Measurements from ENCODE around the gene SLC38A7. TPM values are rescaled to one million over a fixed set of nuclear protein-coding genes. Genes with fewer than 3 reads are reported as not detected.

Gene SLC38A7
- total and polyA plus RNA-seq, 2 of the 13 experiments (the other 11 are each of a cell fraction or from before 2014, with no cell fraction given): 13.2 to 14.1 TPM

DNA sequence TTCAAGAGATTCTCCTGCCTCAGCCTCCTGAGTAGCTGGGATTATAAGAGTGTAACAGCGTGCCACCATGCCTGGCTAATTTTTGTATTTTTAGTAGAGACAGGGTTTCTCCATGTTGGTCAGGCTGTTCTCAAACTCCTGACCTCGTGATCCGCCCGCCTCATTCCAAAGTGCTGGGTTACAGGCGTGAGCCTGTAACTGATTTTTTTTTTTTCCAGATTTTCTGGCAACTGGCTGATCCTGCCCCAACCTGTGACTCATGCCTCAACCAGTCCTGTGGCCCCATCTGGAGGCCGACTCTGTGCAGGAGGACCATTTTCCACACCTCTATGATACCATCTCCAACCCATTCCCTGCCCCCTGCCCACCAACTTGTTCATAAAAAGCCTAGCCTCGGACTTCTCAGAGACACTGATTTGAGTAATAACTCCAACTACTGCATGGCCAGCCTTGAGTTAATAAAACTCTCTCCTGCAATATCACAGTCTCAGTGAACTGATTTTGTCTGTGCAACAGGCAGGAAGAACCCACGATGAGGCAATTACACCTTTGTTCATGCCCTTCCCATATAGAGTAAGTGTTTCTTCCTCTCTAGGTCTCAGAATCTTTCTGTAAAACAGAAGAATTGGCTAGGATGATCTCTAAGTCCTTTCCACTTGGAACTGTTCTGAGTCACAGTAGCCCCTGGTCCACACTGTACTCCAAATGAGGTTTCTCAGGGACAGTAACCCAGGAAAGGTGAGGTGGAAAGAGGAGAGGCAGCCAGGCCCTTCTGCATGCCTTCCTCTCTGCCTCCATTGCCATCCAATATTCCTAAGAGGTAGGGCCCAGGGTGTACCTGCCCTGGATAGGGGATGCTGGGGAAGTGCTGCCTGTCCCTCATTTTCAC lies 46.2 kb downstream of the SLC38A7 start (continued):
- peak; percentile 27; the same call in 1 of the 2 replicates for TF ChIP-seq ZNF556 (CRISPR knock-in tag; IDR thresholded peaks at IDR 0.05; ENCODE audit: borderline replicate concordance)
- TF ChIP-seq, protein P1, sequence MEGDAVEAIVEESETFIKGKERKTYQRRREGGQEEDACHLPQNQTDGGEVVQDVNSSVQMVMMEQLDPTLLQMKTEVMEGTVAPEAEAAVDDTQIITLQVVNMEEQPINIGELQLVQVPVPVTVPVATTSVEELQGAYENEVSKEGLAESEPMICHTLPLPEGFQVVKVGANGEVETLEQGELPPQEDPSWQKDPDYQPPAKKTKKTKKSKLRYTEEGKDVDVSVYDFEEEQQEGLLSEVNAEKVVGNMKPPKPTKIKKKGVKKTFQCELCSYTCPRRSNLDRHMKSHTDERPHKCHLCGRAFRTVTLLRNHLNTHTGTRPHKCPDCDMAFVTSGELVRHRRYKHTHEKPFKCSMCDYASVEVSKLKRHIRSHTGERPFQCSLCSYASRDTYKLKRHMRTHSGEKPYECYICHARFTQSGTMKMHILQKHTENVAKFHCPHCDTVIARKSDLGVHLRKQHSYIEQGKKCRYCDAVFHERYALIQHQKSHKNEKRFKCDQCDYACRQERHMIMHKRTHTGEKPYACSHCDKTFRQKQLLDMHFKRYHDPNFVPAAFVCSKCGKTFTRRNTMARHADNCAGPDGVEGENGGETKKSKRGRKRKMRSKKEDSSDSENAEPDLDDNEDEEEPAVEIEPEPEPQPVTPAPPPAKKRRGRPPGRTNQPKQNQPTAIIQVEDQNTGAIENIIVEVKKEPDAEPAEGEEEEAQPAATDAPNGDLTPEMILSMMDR (CRISPR knock-in tag; IDR thresholded peaks at IDR 0.05): peak; percentile 89
- TF ChIP-seq ZNF510 (CRISPR knock-in tag; IDR thresholded peaks at IDR 0.05; ENCODE audit: low read depth): no peak
- no peak for TF ChIP-seq U2AF2 (IDR thresholded peaks at IDR 0.05; ENCODE audit: low read depth, low read length)
- TF ChIP-seq SOX5 (CRISPR knock-in tag; IDR thresholded peaks at IDR 0.05; ENCODE audit: borderline replicate concordance): no peak
- TF ChIP-seq GFI1 (CRISPR knock-in tag; IDR thresholded peaks at IDR 0.05; ENCODE audit: borderline replicate concordance): peak; percentile 35; the same call in 1 of the 2 replicates
- 0 out of 2 replicates have a peak, but pooled peaks have one; percentile 18 for TF ChIP-seq PHF8 (CRISPR knock-in tag; IDR thresholded peaks at IDR 0.05)
- no peak for TF ChIP-seq ZNF709 (CRISPR knock-in tag; IDR thresholded peaks at IDR 0.05)
- 0 out of 2 replicates have a peak, but pooled peaks have one; percentile 36 for TF ChIP-seq MEIS2 (CRISPR knock-in tag; IDR thresholded peaks at IDR 0.05)
- TF ChIP-seq HNF4A (CRISPR knock-in tag; IDR thresholded peaks at IDR 0.05): 0 out of 2 replicates have a peak, but pooled peaks have one; percentile 8
- no peak for TF ChIP-seq FIP1L1 (IDR thresholded peaks at IDR 0.05; ENCODE audit: borderline replicate concordance, insufficient read depth, low read depth, low read length)
- peak; percentile 22; the same call in 1 of the 2 replicates for TF ChIP-seq REPIN1 (CRISPR knock-in tag; IDR thresholded peaks at IDR 0.05; ENCODE audit: borderline replicate concordance, low read depth)
- TF ChIP-seq EP300 (IDR thresholded peaks at IDR 0.05; ENCODE audit: low read depth in 2 of 2, low read length in 2 of 2): no peak
- TF ChIP-seq EP300 (CRISPR knock-in tag; IDR thresholded peaks at IDR 0.05; ENCODE audit: borderline replicate concordance): peak; percentile 6; the same call in 1 of the 2 replicates
- TF ChIP-seq ZNF570 (CRISPR knock-in tag; IDR thresholded peaks at IDR 0.05; ENCODE audit: borderline replicate concordance): no peak
- 0 out of 2 replicates have a peak, but pooled peaks have one; percentile 40 for TF ChIP-seq ZNF776 (CRISPR knock-in tag; IDR thresholded peaks at IDR 0.05)
- TF ChIP-seq SALL1 (CRISPR knock-in tag; IDR thresholded peaks at IDR 0.05): peak; percentile 25; the same call in 1 of the 2 replicates
- 0 out of 2 replicates have a peak, but pooled peaks have one; percentile 52 for TF ChIP-seq ZNF333 (CRISPR knock-in tag; IDR thresholded peaks at IDR 0.05; ENCODE audit: borderline replicate concordance)
- TF ChIP-seq STAG1 (CRISPR knock-in tag; IDR thresholded peaks at IDR 0.05): peak; percentile 93
- 0 out of 2 replicates have a peak, but pooled peaks have one; percentile 49 for TF ChIP-seq SMAD3 (CRISPR knock-in tag; IDR thresholded peaks at IDR 0.05)
- TF ChIP-seq FOXA1 (IDR thresholded peaks at IDR 0.05): no peak
- TF ChIP-seq FOXA1 (CRISPR knock-in tag; IDR thresholded peaks at IDR 0.05): no peak
- TF ChIP-seq SAP130 (CRISPR knock-in tag; IDR thresholded peaks at IDR 0.05; ENCODE audit: low read depth): peak; percentile 48; the same call in 1 of the 2 replicates
- no peak for TF ChIP-seq LCORL (IDR thresholded peaks at IDR 0.05)
- peak; percentile 65 for TF ChIP-seq LCORL (CRISPR knock-in tag; IDR thresholded peaks at IDR 0.05)
- TF ChIP-seq ZFP82 (CRISPR knock-in tag; IDR thresholded peaks at IDR 0.05; ENCODE audit: borderline replicate concordance): no peak
- TF ChIP-seq, protein P2, sequence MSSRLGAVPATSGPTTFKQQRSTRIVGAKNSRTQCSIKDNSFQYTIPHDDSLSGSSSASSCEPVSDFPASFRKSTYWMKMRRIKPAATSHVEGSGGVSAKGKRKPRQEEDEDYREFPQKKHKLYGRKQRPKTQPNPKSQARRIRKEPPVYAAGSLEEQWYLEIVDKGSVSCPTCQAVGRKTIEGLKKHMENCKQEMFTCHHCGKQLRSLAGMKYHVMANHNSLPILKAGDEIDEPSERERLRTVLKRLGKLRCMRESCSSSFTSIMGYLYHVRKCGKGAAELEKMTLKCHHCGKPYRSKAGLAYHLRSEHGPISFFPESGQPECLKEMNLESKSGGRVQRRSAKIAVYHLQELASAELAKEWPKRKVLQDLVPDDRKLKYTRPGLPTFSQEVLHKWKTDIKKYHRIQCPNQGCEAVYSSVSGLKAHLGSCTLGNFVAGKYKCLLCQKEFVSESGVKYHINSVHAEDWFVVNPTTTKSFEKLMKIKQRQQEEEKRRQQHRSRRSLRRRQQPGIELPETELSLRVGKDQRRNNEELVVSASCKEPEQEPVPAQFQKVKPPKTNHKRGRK (CRISPR knock-in tag; IDR thresholded peaks at IDR 0.05): no peak
- no peak for TF ChIP-seq ZNF879 (CRISPR knock-in tag; IDR thresholded peaks at IDR 0.05)
- TF ChIP-seq SUZ12 (IDR thresholded peaks at IDR 0.05; ENCODE audit: low read depth, low read length): no peak

All from HepG2 (cell line).